Spleen (tissue), 7 donors: ENCODE data around the gene DHX32.
"Not testable (repeated sequence)": the region's sequence is repeated elsewhere in the genome, so short reads cannot be mapped to it uniquely, and the experiment has no call there.

ENCODE experiments used
- CTCF ChIP-seq, 11 experiments: fragments of 200-600 bp in 7 of 11; fragments of 450-650 bp in 4 of 11; sonication (generic) in 4 of 11; IDR thresholded peaks in 8 of 11; conservative IDR thresholded peaks in 3 of 11; 1 replicate in 7 of 11; 2 replicates in 4 of 11; pipeline versions ENCODE4 v1.4.0 to v1.8.0; 2016 to 2021; ENCODE audit warnings: antibody characterized with exemption in 11 of 11, inconsistent platforms in 4 of 11, mild to moderate bottlenecking in 1 of 11
- POLR2A ChIP-seq, 3 donors: fragments of 450-650 bp; IDR thresholded peaks; one replicate each; pipeline ENCODE4 v1.5.1; 2017; ENCODE audit warnings: antibody characterized with exemption in 3 of 3, mild to moderate bottlenecking in 1 of 3
- donor health status: DM: no; HTN: no; CAD: no; lungs with moderate emphysema.
- donor health status: DM: no; HTN: no; CAD: no.
- donor health status: DM: no; HTN: no; CAD: no.

GRCh38 chr10:125903135-125903640 is 22.1 kb upstream of the DHX32 start:
- not testable (repeated sequence) for TF ChIP-seq POLR2A (IDR thresholded peaks at IDR 0.05); CTCF (IDR thresholded peaks at IDR 0.05 in 8 of 11, conservative IDR thresholded peaks at IDR 0.05 in 3 of 11)
